WERI-Rb-1 (cell line): ENCODE results near the gene LLCFC1.

ENCODE experiments used
- DNase-seq: peaks from one replicate; pipeline ENCODE4 v3.0.0-alpha.2; 2020
- H3K27ac ChIP-seq: fragments of 250-450 bp; sonication (Bioruptor Pico); 2 replicates; pipeline ENCODE4 v1.5.1; 2020; ENCODE audit warnings: mild to moderate bottlenecking, moderate library complexity
- H3K27me3 ChIP-seq: fragments of 250-450 bp; sonication (Bioruptor Pico); 2 replicates; pipeline ENCODE4 v1.5.1; 2021; ENCODE audit warnings: mild to moderate bottlenecking, low read depth, moderate library complexity; ENCODE audit not compliant: insufficient read depth, severe bottlenecking
- H3K36me3 ChIP-seq: fragments of 250-450 bp; sonication (Bioruptor Pico); 2 replicates; pipeline ENCODE4 v1.5.1; 2020; ENCODE audit warnings: mild to moderate bottlenecking, moderate library complexity
- H3K4me3 ChIP-seq: 2 replicates; pipeline ENCODE4 v1.5.1; 2011; ENCODE audit warnings: low read depth, mild to moderate bottlenecking, control low read depth, low read length
- H3K9me3 ChIP-seq: fragments of 250-450 bp; sonication (Bioruptor Pico); 2 replicates; pipeline ENCODE4 v1.5.1; 2021; ENCODE audit warnings: mild to moderate bottlenecking, moderate library complexity; ENCODE audit not compliant: severe bottlenecking
- CTCF ChIP-seq: IDR thresholded peaks from 2 replicates; pipeline ENCODE4 v1.5.1; 2011; ENCODE audit warnings: low read depth, mild to moderate bottlenecking, control low read depth, inconsistent platforms, low read length

LLCFC1 gene

GRCh38 chr7:142983825-142984224 lies 44.5 kb downstream of the LLCFC1 start:
- Histone ChIP-seq H3K4me3 (no peak overlapping the region), H3K9me3 (no peaks in the 10 kb centered on the region), H3K36me3 (no peaks in the 10 kb centered on the region), H3K27me3 (no peaks in the 10 kb centered on the region), H3K27ac (no peak overlapping the region)
- no peak for DNase-seq
- TF ChIP-seq CTCF, result peak; percentile 52

GRCh38 chr7:142984297-142984696 lies 45.0 kb downstream of the LLCFC1 start:
- H3K27ac ChIP-seq, result no peak overlapping the region
- no peak for TF ChIP-seq CTCF
- H3K27me3 ChIP-seq, result no peaks in the 10 kb centered on the region
- H3K9me3 ChIP-seq, result no peaks in the 10 kb centered on the region
- no peaks in the 10 kb centered on the region for H3K36me3 ChIP-seq
- no peak for DNase-seq
- no peak overlapping the region for H3K4me3 ChIP-seq
